Measurements from ENCODE around the gene TCERG1.

DNA sequence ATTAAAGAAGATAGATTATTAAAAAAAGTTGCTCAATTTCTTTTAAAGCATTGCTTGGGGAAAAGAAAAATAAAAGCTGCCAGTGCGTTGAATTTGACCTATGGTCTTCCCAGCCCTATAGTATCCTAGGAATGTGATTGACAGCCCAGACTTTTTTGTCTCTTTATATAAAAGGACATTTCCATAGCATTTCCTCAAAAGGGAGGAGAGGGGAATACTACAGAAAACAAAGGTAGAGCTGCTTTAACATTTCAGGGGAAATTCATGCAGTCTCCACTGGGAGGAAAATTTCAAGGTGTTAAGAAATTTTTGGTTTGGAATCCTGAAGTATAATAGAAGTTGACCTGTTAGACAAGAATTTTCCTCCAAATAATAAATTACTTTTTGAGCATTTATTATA is 86.7 kb downstream of the TCERG1 start:
- TF ChIP-seq EZH2 (IDR thresholded peaks at IDR 0.05) (no peak), POLR2AphosphoS5 (IDR thresholded peaks at IDR 0.05; ENCODE audit: borderline replicate concordance, low read depth, low read length) (no peak), FOXP2 (optimal IDR thresholded peaks at IDR 0.05; ENCODE audit: control extremely low read depth, extremely low read length, insufficient read depth) (no peak)
